H9 (cell line): ENCODE results near the gene ZNF684. TPM values are rescaled to one million over a fixed set of nuclear protein-coding genes. Genes with fewer than 3 reads are reported as not detected.

Experiments used
- DNase-seq: peaks from one replicate; pipeline ENCODE4 v3.0.0-alpha.2; 2017
- H2AFZ ChIP-seq: one replicate; pipeline ENCODE4 v1.6.1; 2013; ENCODE audit warnings: mild to moderate bottlenecking, low read length, control low read depth, moderate library complexity
- H2AK5ac ChIP-seq: 2 replicates; pipeline ENCODE4 v1.6.1; 2013; ENCODE audit warnings: low read length, control low read depth, mixed read lengths; ENCODE audit not compliant: insufficient read length
- H2BK120ac ChIP-seq: one replicate; pipeline ENCODE4 v1.6.1; 2013; ENCODE audit warnings: low read depth, mild to moderate bottlenecking, low read length, control low read depth, inconsistent platforms; ENCODE audit not compliant: poor library complexity, severe bottlenecking
- H2BK12ac ChIP-seq: 2 replicates; pipeline ENCODE4 v1.6.1; 2013; ENCODE audit warnings: low read length, control low read depth, mixed read lengths, low read depth; ENCODE audit not compliant: insufficient read length
- H2BK15ac ChIP-seq: 2 replicates; pipeline ENCODE4 v1.6.1; 2013; ENCODE audit warnings: low read depth, low read length, control low read depth
- H2BK20ac ChIP-seq: one replicate; pipeline ENCODE4 v1.6.1; 2013; ENCODE audit warnings: low read depth, mild to moderate bottlenecking, low read length, control low read depth, inconsistent platforms; ENCODE audit not compliant: poor library complexity, severe bottlenecking
- H2BK5ac ChIP-seq: 2 replicates; pipeline ENCODE4 v1.6.1; 2013; ENCODE audit warnings: low read length, control low read depth, mixed read lengths; ENCODE audit not compliant: insufficient read length
- H3K14ac ChIP-seq: 2 replicates; pipeline ENCODE4 v1.6.1; 2013; ENCODE audit warnings: low read length, control low read depth; ENCODE audit not compliant: insufficient read depth
- H3K18ac ChIP-seq: 2 replicates; pipeline ENCODE4 v1.6.1; 2013; ENCODE audit warnings: low read depth, mild to moderate bottlenecking, mixed read lengths, low read length, control low read depth; ENCODE audit not compliant: insufficient read length
- H3K23ac ChIP-seq: 2 replicates; pipeline ENCODE4 v1.6.1; 2013; ENCODE audit warnings: low read length, control low read depth, mixed read lengths, low read depth; ENCODE audit not compliant: insufficient read length
- H3K23me2 ChIP-seq: 2 replicates; pipeline ENCODE4 v1.6.1; 2013; ENCODE audit warnings: low read depth, mild to moderate bottlenecking, mixed read lengths, low read length, control low read depth; ENCODE audit not compliant: insufficient read length, poor library complexity, severe bottlenecking
- H3K27ac ChIP-seq: 2 replicates; pipeline ENCODE4 v1.5.1; 2013; ENCODE audit warnings: low read length, control low read depth, mixed read lengths, low read depth; ENCODE audit not compliant: insufficient read length
- H3K27me3 ChIP-seq: 2 replicates; pipeline ENCODE4 v1.6.1; 2013; ENCODE audit warnings: low read length, control low read depth, inconsistent platforms; ENCODE audit not compliant: insufficient read depth
- H3K4ac ChIP-seq: 2 replicates; pipeline ENCODE4 v1.6.1; 2013; ENCODE audit warnings: low read depth, mild to moderate bottlenecking, control low read depth, inconsistent platforms, low read length, moderate library complexity
- H3K4me1 ChIP-seq: 2 replicates; pipeline ENCODE4 v1.6.1; 2013; ENCODE audit warnings: low read length, control low read depth, inconsistent platforms; ENCODE audit not compliant: insufficient read depth
- H3K4me2 ChIP-seq: 2 replicates; pipeline ENCODE4 v1.6.1; 2013; ENCODE audit warnings: low read length, control low read depth, mixed read lengths; ENCODE audit not compliant: insufficient read length, insufficient read depth
- H3K56ac ChIP-seq: 2 replicates; pipeline ENCODE4 v1.6.1; 2013; ENCODE audit warnings: low read depth, mild to moderate bottlenecking, mixed read lengths, low read length, control low read depth; ENCODE audit not compliant: insufficient read length
- H3K79me1 ChIP-seq: 2 replicates; pipeline ENCODE4 v1.6.1; 2013; ENCODE audit warnings: low read depth, mild to moderate bottlenecking, moderate library complexity, low read length, control low read depth, inconsistent platforms; ENCODE audit not compliant: insufficient read depth, poor library complexity, severe bottlenecking
- H3K79me2 ChIP-seq: 2 replicates; pipeline ENCODE4 v1.6.1; 2013; ENCODE audit warnings: low read length, control low read depth, inconsistent platforms; ENCODE audit not compliant: insufficient read depth
- H3K9ac ChIP-seq: 2 replicates; pipeline ENCODE4 v1.6.1; 2013; ENCODE audit warnings: low read length, control low read depth, mixed read lengths; ENCODE audit not compliant: insufficient read length; ENCODE audit errors: extremely low read depth
- H3K9me3 ChIP-seq: one replicate; pipeline ENCODE4 v1.6.1; 2013; ENCODE audit warnings: low read depth, low read length, inconsistent platforms; ENCODE audit not compliant: control insufficient read depth
- H3T11ph ChIP-seq: one replicate; pipeline ENCODE4 v1.6.1; 2013; ENCODE audit warnings: mild to moderate bottlenecking, low read length, control low read depth, inconsistent platforms
- H4K20me1 ChIP-seq: one replicate; pipeline ENCODE4 v1.6.1; 2013; ENCODE audit not compliant: control insufficient read depth, insufficient read length, insufficient read depth
- H4K5ac ChIP-seq: 2 replicates; pipeline ENCODE4 v1.6.1; 2013; ENCODE audit warnings: low read depth, mild to moderate bottlenecking, mixed read lengths, low read length, control low read depth; ENCODE audit not compliant: insufficient read length
- H4K8ac ChIP-seq: replicated peaks from 2 replicates; pipeline ENCODE4 v1.6.1; 2013; ENCODE audit warnings: low read length, control low read depth, mixed read lengths, low read depth; ENCODE audit not compliant: insufficient read length
- H4K91ac ChIP-seq: 2 replicates; pipeline ENCODE4 v1.6.1; 2013; ENCODE audit warnings: low read depth, mild to moderate bottlenecking, moderate library complexity, mixed read lengths, low read length, control low read depth; ENCODE audit not compliant: insufficient read length
- H3K27ac Mint-ChIP-seq, 3 experiments: 2 replicates in 2 of 3; 3 replicates in 1 of 3; pipeline ENCODE4 v1.8.0; 2020 to 2021; ENCODE audit warnings: mixed read lengths in 3 of 3, mild to moderate bottlenecking in 1 of 3, moderate library complexity in 1 of 3
- H3K27me3 Mint-ChIP-seq: 2 replicates; pipeline ENCODE4 v1.8.0; 2021; ENCODE audit warnings: low read depth, mild to moderate bottlenecking, moderate library complexity, mixed read lengths
- H3K36me3 Mint-ChIP-seq, 3 experiments: 2 replicates in 2 of 3; 3 replicates in 1 of 3; pipeline ENCODE4 v1.8.0; 2020 to 2021; ENCODE audit warnings: low read depth in 3 of 3, mixed read lengths in 3 of 3; ENCODE audit not compliant: insufficient read depth in 1 of 3
- H3K4me1 Mint-ChIP-seq, 2 experiments: 2 replicates each; pipeline ENCODE4 v1.8.0; 2020; ENCODE audit warnings: mixed read lengths in 2 of 2
- H3K4me3 Mint-ChIP-seq, 2 experiments: 2 replicates in 1 of 2; 3 replicates in 1 of 2; pipeline ENCODE4 v1.8.0; 2020 to 2021; ENCODE audit warnings: mild to moderate bottlenecking in 2 of 2, mixed read lengths in 2 of 2, moderate library complexity in 1 of 2
- H3K9me3 Mint-ChIP-seq, 2 experiments: 2 replicates in 1 of 2; 3 replicates in 1 of 2; pipeline ENCODE4 v1.8.0; 2020; ENCODE audit warnings: mild to moderate bottlenecking in 2 of 2, mixed read lengths in 2 of 2, moderate library complexity in 1 of 2
- WGBS: extraction: QIAGEN DNeasy Blood & Tissue Kit; methylation state at CpG from one replicate; pipeline ENCODE4 v1.1.7; 2013; ENCODE audit warnings: missing lambda C conversion rate, low lambda C conversion rate, mixed read lengths; ENCODE audit not compliant: insufficient read length; ENCODE audit errors: extremely low coverage; 5-methylcytosine and 5-hydroxymethylcytosine counted together
- total RNA-seq: library from RNA; stranded (reverse); gene quantifications from 2 replicates; pipeline ENCODE4 v1.2.1, GENCODE V29; 2021
- TF ChIP-seq, protein P1 (sequence below): fragments of 200-600 bp; sonication (generic); conservative IDR thresholded peaks from 3 replicates; pipeline ENCODE4 v1.8.0; 2021; ENCODE audit warnings: antibody characterized with exemption, mild to moderate bottlenecking

ZNF684 gene
- total RNA-seq, 1 experiment from 2014 or later, result 6.5 TPM

GRCh38 chr1:40592107-40592803 is 60.8 kb downstream of the ZNF684 start:
- Histone ChIP-seq H4K5ac (no peak overlapping the region), H3K79me2 (no peaks in the 10 kb centered on the region), H3K23me2 (no peaks in the 10 kb centered on the region), H2BK12ac (no peak overlapping the region), H3K9ac (no peak overlapping the region), H3K4me2 (no peak overlapping the region), H3K23ac (no peak overlapping the region), H2BK20ac (no peak overlapping the region), H3K56ac (no peak overlapping the region), H2AK5ac (no peak overlapping the region), H4K91ac (no peak overlapping the region), H3K9me3 (no peaks in the 10 kb centered on the region), H2AFZ (no peak overlapping the region), H3K4me1 (no peaks in the 10 kb centered on the region), H3K14ac (no peak overlapping the region), H3K79me1 (no peaks in the 10 kb centered on the region), H3K27me3 (no peaks in the 10 kb centered on the region), H2BK120ac (no peak overlapping the region), H4K8ac (no peak overlapping the region), H3K27ac (no peak overlapping the region), H3K18ac (no peak overlapping the region), H3T11ph (no peak overlapping the region), H3K4ac (no peak overlapping the region), H2BK15ac (no peak overlapping the region), H4K20me1 (no peaks in the 10 kb centered on the region), H2BK5ac (no peak overlapping the region)
- TF ChIP-seq, protein P1, sequence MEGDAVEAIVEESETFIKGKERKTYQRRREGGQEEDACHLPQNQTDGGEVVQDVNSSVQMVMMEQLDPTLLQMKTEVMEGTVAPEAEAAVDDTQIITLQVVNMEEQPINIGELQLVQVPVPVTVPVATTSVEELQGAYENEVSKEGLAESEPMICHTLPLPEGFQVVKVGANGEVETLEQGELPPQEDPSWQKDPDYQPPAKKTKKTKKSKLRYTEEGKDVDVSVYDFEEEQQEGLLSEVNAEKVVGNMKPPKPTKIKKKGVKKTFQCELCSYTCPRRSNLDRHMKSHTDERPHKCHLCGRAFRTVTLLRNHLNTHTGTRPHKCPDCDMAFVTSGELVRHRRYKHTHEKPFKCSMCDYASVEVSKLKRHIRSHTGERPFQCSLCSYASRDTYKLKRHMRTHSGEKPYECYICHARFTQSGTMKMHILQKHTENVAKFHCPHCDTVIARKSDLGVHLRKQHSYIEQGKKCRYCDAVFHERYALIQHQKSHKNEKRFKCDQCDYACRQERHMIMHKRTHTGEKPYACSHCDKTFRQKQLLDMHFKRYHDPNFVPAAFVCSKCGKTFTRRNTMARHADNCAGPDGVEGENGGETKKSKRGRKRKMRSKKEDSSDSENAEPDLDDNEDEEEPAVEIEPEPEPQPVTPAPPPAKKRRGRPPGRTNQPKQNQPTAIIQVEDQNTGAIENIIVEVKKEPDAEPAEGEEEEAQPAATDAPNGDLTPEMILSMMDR, result peak; percentile 67
- WGBS, result no CpG with 5 or more reads among the region's 6 CpGs
- Mint-ChIP-seq H3K27ac (no peak overlapping the region), H3K36me3 (peaks cover 0 to 6% (median 4%) of the 10 kb centered on the region in 3 experiments; a peak in 2 of 7 replicates), H3K9me3 (peaks cover 8 to 10% of the 10 kb centered on the region in 2 experiments; a peak in 4 of 5 replicates), H3K4me3 (0 out of 5 replicates have a peak overlapping the region, but pooled peaks of 1 of the 2 experiments have one; percentile 21), H3K4me1 (peaks cover 0 to 6% of the 10 kb centered on the region in 2 experiments; a peak in 1 of 4 replicates), H3K27me3 (peaks cover 3% of the 10 kb centered on the region; the same call in 1 of the 2 replicates)
- peak; percentile 33 for DNase-seq
